Activated CD8-positive, alpha-beta T cell treated with anti-CD3 and anti-CD28 coated beads for 36 hours (primary cell): ENCODE measurements around the gene SPOCK3. TPM values are rescaled to one million over a fixed set of nuclear protein-coding genes. Genes with fewer than 3 reads are reported as not detected.

Experiments
- ATAC-seq: fragments of 200-7000 bp; cut with Tn5 transposase; one replicate; pipeline ENCODE4 v1.10.0; 2021; ENCODE audit warnings: mild to moderate bottlenecking, moderate library complexity
- CTCF ChIA-PET: fragments of 350-600 bp; sonication (Branson Sonifier 250); formaldehyde crosslinking; loops from one replicate; lab custom pipeline; 2021; ENCODE audit warnings: antibody characterized with exemption; lab: Charles Lee
- POLR2A ChIA-PET: fragments of 350-600 bp; sonication (Branson Sonifier 250); formaldehyde crosslinking; loops from one replicate; lab custom pipeline; 2021; ENCODE audit warnings: antibody characterized with exemption; lab: Charles Lee
- DNase-seq: peaks from one replicate; pipeline ENCODE4 v3.0.0-alpha.2; 2020
- H3K27ac Mint-ChIP-seq: one replicate; pipeline ENCODE4 v1.8.0; 2021; ENCODE audit warnings: mild to moderate bottlenecking, mixed read lengths
- H3K27me3 Mint-ChIP-seq: one replicate; pipeline ENCODE4 v1.8.0; 2021; ENCODE audit warnings: mixed read lengths
- H3K36me3 Mint-ChIP-seq: one replicate; pipeline ENCODE4 v1.8.0; 2021; ENCODE audit warnings: low read depth, mixed read lengths
- H3K4me1 Mint-ChIP-seq: one replicate; pipeline ENCODE4 v1.8.0; 2021; ENCODE audit warnings: low read depth, mixed read lengths
- H3K4me3 Mint-ChIP-seq: one replicate; pipeline ENCODE4 v1.8.0; 2021; ENCODE audit warnings: mild to moderate bottlenecking, moderate library complexity, mixed read lengths
- H3K9me3 Mint-ChIP-seq: one replicate; pipeline ENCODE4 v1.8.0; 2021; ENCODE audit warnings: mixed read lengths
- intact Hi-C: fragments of 100-400 bp; cut with micrococcal nuclease; formaldehyde crosslinking; loops from one replicate; pipeline ENCODE4 v1.10.0; 2022
- total RNA-seq, 2 experiments: library from RNA; stranded (reverse); gene quantifications; one replicate each; pipeline ENCODE4 v1.2.3, GENCODE V29; 2021
- TF ChIP-seq, protein P1 (sequence below): fragments of 200-600 bp; IDR thresholded peaks from one replicate; pipeline ENCODE4 v1.8.0; 2022; ENCODE audit warnings: antibody characterized with exemption, mild to moderate bottlenecking

The SPOCK3 gene
- total RNA-seq, 2 experiments from 2014 or later = not detected

DNA sequence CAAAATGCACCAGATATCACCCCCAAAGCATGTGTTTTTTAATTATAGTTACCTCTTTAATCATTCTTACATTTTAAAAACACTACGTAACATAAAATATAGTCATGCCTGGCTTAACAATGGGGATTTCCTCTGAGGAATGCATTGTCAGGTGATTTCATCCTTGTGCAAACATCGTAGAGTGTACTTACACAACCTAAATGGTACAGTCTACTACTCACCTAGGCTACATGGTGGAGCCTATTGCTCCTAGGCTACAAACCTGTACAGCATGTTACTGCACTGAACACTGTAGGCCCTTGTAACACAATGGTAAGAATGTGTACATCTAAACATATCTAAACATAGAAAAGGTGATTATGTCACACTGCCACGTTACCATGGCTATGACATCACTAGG is 208.6 kb downstream of the SPOCK3 start:
- ChIA-PET CTCF (no interaction called here), POLR2A (no interaction called here)
- H3K36me3 Mint-ChIP-seq = no peaks in the 10 kb centered on the region
- intact Hi-C loops = no loop called here
- no peaks in the 10 kb centered on the region for H3K4me1 Mint-ChIP-seq
- ATAC-seq = no peak
- H3K9me3 Mint-ChIP-seq = no peaks in the 10 kb centered on the region
- no peak for DNase-seq
- no peak overlapping the region for H3K27ac Mint-ChIP-seq
- no peaks in the 10 kb centered on the region for H3K27me3 Mint-ChIP-seq
- H3K4me3 Mint-ChIP-seq = no peak overlapping the region
- TF ChIP-seq, protein P1, sequence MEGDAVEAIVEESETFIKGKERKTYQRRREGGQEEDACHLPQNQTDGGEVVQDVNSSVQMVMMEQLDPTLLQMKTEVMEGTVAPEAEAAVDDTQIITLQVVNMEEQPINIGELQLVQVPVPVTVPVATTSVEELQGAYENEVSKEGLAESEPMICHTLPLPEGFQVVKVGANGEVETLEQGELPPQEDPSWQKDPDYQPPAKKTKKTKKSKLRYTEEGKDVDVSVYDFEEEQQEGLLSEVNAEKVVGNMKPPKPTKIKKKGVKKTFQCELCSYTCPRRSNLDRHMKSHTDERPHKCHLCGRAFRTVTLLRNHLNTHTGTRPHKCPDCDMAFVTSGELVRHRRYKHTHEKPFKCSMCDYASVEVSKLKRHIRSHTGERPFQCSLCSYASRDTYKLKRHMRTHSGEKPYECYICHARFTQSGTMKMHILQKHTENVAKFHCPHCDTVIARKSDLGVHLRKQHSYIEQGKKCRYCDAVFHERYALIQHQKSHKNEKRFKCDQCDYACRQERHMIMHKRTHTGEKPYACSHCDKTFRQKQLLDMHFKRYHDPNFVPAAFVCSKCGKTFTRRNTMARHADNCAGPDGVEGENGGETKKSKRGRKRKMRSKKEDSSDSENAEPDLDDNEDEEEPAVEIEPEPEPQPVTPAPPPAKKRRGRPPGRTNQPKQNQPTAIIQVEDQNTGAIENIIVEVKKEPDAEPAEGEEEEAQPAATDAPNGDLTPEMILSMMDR = no peak

DNA sequence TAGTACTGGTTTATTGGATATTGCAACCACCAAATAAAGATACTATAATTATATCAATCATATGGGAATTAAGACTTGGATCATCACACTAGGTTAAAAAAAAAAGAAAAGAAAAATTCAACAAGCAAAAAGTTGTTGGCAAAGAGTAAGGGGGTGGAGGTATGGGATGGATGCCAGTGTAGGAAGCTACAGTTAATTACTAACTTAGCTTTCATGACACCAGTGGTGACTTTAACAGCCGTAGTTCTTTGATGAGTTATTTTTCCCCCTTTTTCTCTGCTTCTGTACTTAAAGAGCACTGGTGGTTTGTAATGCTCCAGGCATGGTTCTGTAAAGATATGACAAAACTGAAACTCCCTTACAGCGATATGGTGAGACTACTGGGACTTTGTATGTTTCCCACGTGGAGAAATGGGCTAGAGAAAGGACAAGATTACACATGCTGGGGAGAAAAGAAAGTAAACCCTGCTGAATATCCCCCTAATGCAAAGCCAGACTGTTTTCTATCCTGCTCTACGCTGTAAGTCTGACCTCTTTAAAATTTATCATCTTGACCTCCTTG is 210.8 kb downstream of the SPOCK3 start:
- DNase-seq (no peak), ATAC-seq (no peak)
- H3K27me3 Mint-ChIP-seq = no peaks in the 10 kb centered on the region
- H3K4me1 Mint-ChIP-seq = no peaks in the 10 kb centered on the region
- ChIA-PET CTCF (interaction anchor here (1.7 kb wide), 1 partner anchor 10 kb away, joined by 3 read pairs; no protein-coding TSS in a partner anchor), POLR2A (no interaction called here)
- TF ChIP-seq, protein P1 = no peak
- H3K27ac Mint-ChIP-seq = no peak overlapping the region
- H3K36me3 Mint-ChIP-seq = no peaks in the 10 kb centered on the region
- H3K4me3 Mint-ChIP-seq = no peak overlapping the region
- H3K9me3 Mint-ChIP-seq = no peaks in the 10 kb centered on the region
- intact Hi-C loops = loop anchor here (5.0 kb wide), 4 partner anchors 269 to 1129 kb away; no protein-coding TSS in a partner anchor

DNA sequence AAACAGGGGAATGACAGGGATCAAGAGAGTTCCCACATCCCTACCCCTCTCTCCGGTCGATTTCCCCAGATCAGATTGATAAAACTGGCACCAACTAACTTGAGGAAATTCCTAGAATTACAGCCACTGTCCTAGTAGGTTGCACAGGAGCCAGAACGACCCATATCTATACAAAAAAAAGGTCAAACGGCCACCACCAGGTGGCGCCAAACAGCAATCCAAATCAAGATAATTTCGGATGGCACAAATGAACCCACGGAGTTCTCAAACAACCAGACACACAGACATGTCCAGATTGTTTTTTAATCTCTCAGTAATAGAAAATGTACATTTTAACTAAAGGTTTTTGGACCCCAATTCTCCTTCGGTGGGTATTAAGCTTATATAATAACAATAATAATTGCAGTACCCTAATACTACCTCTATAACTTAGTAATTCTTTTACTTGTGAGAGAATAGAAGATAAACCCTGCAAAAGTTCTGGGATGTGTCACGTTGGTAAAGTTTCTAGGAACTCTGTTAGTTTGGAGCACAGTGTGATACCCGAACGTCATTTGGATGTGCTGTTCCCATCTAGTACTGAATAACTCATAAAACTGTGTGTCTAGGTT is 212.6 kb downstream of the SPOCK3 start:
- ChIA-PET POLR2A (no interaction called here), CTCF (interaction anchor here (0.7 to 1.7 kb wide), 7 partner anchors 8 to 163 kb away, joined by 3 to 5 read pairs (median 3); no protein-coding TSS in a partner anchor)
- Mint-ChIP-seq H3K36me3 (no peaks in the 10 kb centered on the region), H3K9me3 (no peaks in the 10 kb centered on the region), H3K4me3 (no peak overlapping the region), H3K4me1 (no peaks in the 10 kb centered on the region), H3K27ac (no peak overlapping the region), H3K27me3 (no peaks in the 10 kb centered on the region)
- no peak for ATAC-seq
- intact Hi-C loops = loop anchor here (5.0 kb wide), 4 partner anchors 271 to 1131 kb away; no protein-coding TSS in a partner anchor
- peak; percentile 76 for DNase-seq
- TF ChIP-seq, protein P1 = peak; percentile 78

- ATAC-seq (no peak), DNase-seq (peak; percentile 7)
- Mint-ChIP-seq H3K4me3 (no peak overlapping the region), H3K27me3 (no peaks in the 10 kb centered on the region), H3K9me3 (no peaks in the 10 kb centered on the region), H3K4me1 (no peaks in the 10 kb centered on the region), H3K27ac (no peak overlapping the region), H3K36me3 (no peaks in the 10 kb centered on the region)
- intact Hi-C loops = loop anchor here (5.0 kb wide), 4 partner anchors 272 to 1132 kb away; no protein-coding TSS in a partner anchor
- ChIA-PET CTCF (no interaction called here), POLR2A (no interaction called here)
- TF ChIP-seq, protein P1 = peak; percentile 16
Observed at GRCh38 chr4:167020410-167020809, 213.9 kb downstream of the SPOCK3 start.

GRCh38 chr4:167014944-167015343 is 219.3 kb downstream of the SPOCK3 start:
- Mint-ChIP-seq H3K27ac (no peak overlapping the region), H3K9me3 (no peaks in the 10 kb centered on the region), H3K4me3 (no peak overlapping the region), H3K27me3 (no peaks in the 10 kb centered on the region), H3K4me1 (no peaks in the 10 kb centered on the region), H3K36me3 (no peaks in the 10 kb centered on the region)
- TF ChIP-seq, protein P1 = no peak
- no peak for DNase-seq
- ChIA-PET CTCF (interaction anchor here (1.1 kb wide), 1 partner anchor 1063 kb away, joined by 3 read pairs; no protein-coding TSS in a partner anchor), POLR2A (no interaction called here)
- intact Hi-C loops = no loop called here
- no peak for ATAC-seq
